ENCODE results near the gene CACUL1.

Gene CACUL1

GRCh38 chr10:118682533-118682932, 72.2 kb downstream of the CACUL1 start:
- Histone ChIP-seq H4K20me1 (ENCODE audit: control insufficient read depth, insufficient read depth, low read depth, low read length) (no peaks in the 10 kb centered on the region; the same call in 1 of the 2 replicates), H3K27ac (ENCODE audit: low read depth, low read length) (no peak overlapping the region), H3K27me3 (ENCODE audit: control insufficient read depth, low read length) (no peaks in the 10 kb centered on the region), H3K9me2 (replicated peaks; ENCODE audit: control insufficient read depth, low read length) (no peaks in the 10 kb centered on the region), H3F3A (ENCODE audit: control insufficient read depth, insufficient read depth) (no peaks in the 10 kb centered on the region), H3K9me3 (ENCODE audit: control insufficient read depth, insufficient read depth, low read length) (no peaks in the 10 kb centered on the region), H3K36me3 (ENCODE audit: control insufficient read depth, low read length) (peaks cover 41% of the 10 kb centered on the region), H3K4me2 (ENCODE audit: low read length) (no peak overlapping the region), H3K79me2 (ENCODE audit: control insufficient read depth, low read length) (no peaks in the 10 kb centered on the region), H3K4me3 (ENCODE audit: low read length) (no peak overlapping the region), H3K4me1 (ENCODE audit: control insufficient read depth, low read length) (no peaks in the 10 kb centered on the region)
- TF ChIP-seq, protein P1, sequence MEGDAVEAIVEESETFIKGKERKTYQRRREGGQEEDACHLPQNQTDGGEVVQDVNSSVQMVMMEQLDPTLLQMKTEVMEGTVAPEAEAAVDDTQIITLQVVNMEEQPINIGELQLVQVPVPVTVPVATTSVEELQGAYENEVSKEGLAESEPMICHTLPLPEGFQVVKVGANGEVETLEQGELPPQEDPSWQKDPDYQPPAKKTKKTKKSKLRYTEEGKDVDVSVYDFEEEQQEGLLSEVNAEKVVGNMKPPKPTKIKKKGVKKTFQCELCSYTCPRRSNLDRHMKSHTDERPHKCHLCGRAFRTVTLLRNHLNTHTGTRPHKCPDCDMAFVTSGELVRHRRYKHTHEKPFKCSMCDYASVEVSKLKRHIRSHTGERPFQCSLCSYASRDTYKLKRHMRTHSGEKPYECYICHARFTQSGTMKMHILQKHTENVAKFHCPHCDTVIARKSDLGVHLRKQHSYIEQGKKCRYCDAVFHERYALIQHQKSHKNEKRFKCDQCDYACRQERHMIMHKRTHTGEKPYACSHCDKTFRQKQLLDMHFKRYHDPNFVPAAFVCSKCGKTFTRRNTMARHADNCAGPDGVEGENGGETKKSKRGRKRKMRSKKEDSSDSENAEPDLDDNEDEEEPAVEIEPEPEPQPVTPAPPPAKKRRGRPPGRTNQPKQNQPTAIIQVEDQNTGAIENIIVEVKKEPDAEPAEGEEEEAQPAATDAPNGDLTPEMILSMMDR (IDR thresholded peaks at IDR 0.05; ENCODE audit: low read depth, low read length, poor library complexity, severe bottlenecking) = no peak
- no peak for TF ChIP-seq EZH2phosphoT487 (IDR thresholded peaks at IDR 0.05; ENCODE audit: borderline replicate concordance, low read length)

DNA sequence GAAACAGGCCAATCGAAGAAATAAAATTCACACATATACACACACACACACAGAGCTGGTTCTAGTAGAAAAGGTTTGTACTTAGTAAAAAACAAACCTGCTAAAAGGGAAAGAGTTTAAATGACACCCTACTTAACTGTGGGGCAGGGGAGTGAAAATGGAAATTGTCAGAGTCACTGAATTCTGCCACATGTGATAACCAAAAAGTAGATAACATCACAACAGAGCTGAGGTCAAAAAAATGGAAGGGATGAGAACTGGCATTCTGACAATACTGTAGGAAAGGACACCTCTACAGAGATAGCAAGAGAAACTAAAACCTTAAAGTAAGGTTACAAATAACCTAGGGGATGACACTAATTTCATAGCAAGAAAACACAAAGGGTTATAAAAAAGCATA, 74.6 kb downstream of the CACUL1 start:
- H3K9me2 ChIP-seq (replicated peaks; ENCODE audit: control insufficient read depth, low read length) = no peaks in the 10 kb centered on the region
- H3K4me1 ChIP-seq (ENCODE audit: control insufficient read depth, low read length) = no peaks in the 10 kb centered on the region
- H3K27ac ChIP-seq (ENCODE audit: low read depth, low read length) = no peak overlapping the region
- no peaks in the 10 kb centered on the region for H3K27me3 ChIP-seq (ENCODE audit: control insufficient read depth, low read length)
- no peak overlapping the region for H3K4me2 ChIP-seq (ENCODE audit: low read length)
- H3K4me3 ChIP-seq (ENCODE audit: low read length) = no peak overlapping the region
- no peaks in the 10 kb centered on the region for H3K79me2 ChIP-seq (ENCODE audit: control insufficient read depth, low read length)
- H3K36me3 ChIP-seq (ENCODE audit: control insufficient read depth, low read length) = peaks cover 26% of the 10 kb centered on the region
- no peaks in the 10 kb centered on the region for H4K20me1 ChIP-seq (ENCODE audit: control insufficient read depth, insufficient read depth, low read depth, low read length)
- H3F3A ChIP-seq (ENCODE audit: control insufficient read depth, insufficient read depth) = no peaks in the 10 kb centered on the region
- TF ChIP-seq EZH2phosphoT487 (IDR thresholded peaks at IDR 0.05; ENCODE audit: borderline replicate concordance, low read length) = no peak
- TF ChIP-seq, protein P1 (IDR thresholded peaks at IDR 0.05; ENCODE audit: low read depth, low read length, poor library complexity, severe bottlenecking) = no peak
- H3K9me3 ChIP-seq (ENCODE audit: control insufficient read depth, insufficient read depth, low read length) = no peaks in the 10 kb centered on the region

- Histone ChIP-seq H3K9me2 (replicated peaks; ENCODE audit: control insufficient read depth, low read length) (no peaks in the 10 kb centered on the region), H3K4me3 (ENCODE audit: low read length) (no peak overlapping the region), H3K27me3 (ENCODE audit: control insufficient read depth, low read length) (0 out of 2 replicates have a peak, but pooled peaks cover under 1% of the 10 kb centered on the region), H3K27ac (ENCODE audit: low read depth, low read length) (no peak overlapping the region), H4K20me1 (ENCODE audit: control insufficient read depth, insufficient read depth, low read depth, low read length) (no peaks in the 10 kb centered on the region), H3K4me2 (ENCODE audit: low read length) (no peak overlapping the region), H3K9me3 (ENCODE audit: control insufficient read depth, insufficient read depth, low read length) (no peaks in the 10 kb centered on the region), H3K4me1 (ENCODE audit: control insufficient read depth, low read length) (0 out of 2 replicates have a peak, but pooled peaks cover 5% of the 10 kb centered on the region), H3K36me3 (ENCODE audit: control insufficient read depth, low read length) (no peaks in the 10 kb centered on the region), H3K79me2 (ENCODE audit: control insufficient read depth, low read length) (no peaks in the 10 kb centered on the region), H3F3A (ENCODE audit: control insufficient read depth, insufficient read depth) (no peaks in the 10 kb centered on the region)
- no peak for TF ChIP-seq EZH2phosphoT487 (IDR thresholded peaks at IDR 0.05; ENCODE audit: borderline replicate concordance, low read length)
- TF ChIP-seq, protein P1 (IDR thresholded peaks at IDR 0.05; ENCODE audit: low read depth, low read length, poor library complexity, severe bottlenecking) = no peak
Measured at GRCh38 chr10:118674226-118674919, 80.4 kb downstream of the CACUL1 start.
